ENCODE data around the gene TSPAN32.

The TSPAN32 gene

GRCh38 chr11:2309251-2310072 is 7.6 kb downstream of the TSPAN32 start:
- no peak for TF ChIP-seq CTCF (IDR thresholded peaks at IDR 0.05)

GRCh38 chr11:2310073-2310785 is 8.4 kb downstream of the TSPAN32 start:
- no peak for TF ChIP-seq CTCF (IDR thresholded peaks at IDR 0.05)

- no peak for TF ChIP-seq CTCF (IDR thresholded peaks at IDR 0.05)
Observed at GRCh38 chr11:2310786-2311352, 9.1 kb downstream of the TSPAN32 start.

GRCh38 chr11:2311353-2312133 is 9.7 kb downstream of the TSPAN32 start:
- no peak for TF ChIP-seq CTCF (IDR thresholded peaks at IDR 0.05)

GRCh38 chr11:2312232-2313042 is 10.6 kb downstream of the TSPAN32 start:
- no peak for TF ChIP-seq CTCF (IDR thresholded peaks at IDR 0.05)

GRCh38 chr11:2313051-2313951 is 11.5 kb downstream of the TSPAN32 start:
- no peak for TF ChIP-seq CTCF (IDR thresholded peaks at IDR 0.05)
